Mucosa of gallbladder (tissue), 1 donor: Measurements from ENCODE around the gene HS1BP3. TPM values are rescaled to one million over a fixed set of nuclear protein-coding genes. Genes with fewer than 3 reads are reported as not detected.

Experiments
- DNase-seq: peaks from one replicate; pipeline ENCODE4 v3.0.0-alpha.2; 2020; ENCODE audit warnings: low spot score
- total RNA-seq: library from RNA; stranded (reverse); gene quantifications from one replicate; pipeline ENCODE4 v1.2.1, GENCODE V29; 2021
- donor health status: DM: no; HTN: no; CAD: no.

HS1BP3 gene
- total RNA-seq, 1 donor from 2014 or later, result 50.3 TPM

DNA sequence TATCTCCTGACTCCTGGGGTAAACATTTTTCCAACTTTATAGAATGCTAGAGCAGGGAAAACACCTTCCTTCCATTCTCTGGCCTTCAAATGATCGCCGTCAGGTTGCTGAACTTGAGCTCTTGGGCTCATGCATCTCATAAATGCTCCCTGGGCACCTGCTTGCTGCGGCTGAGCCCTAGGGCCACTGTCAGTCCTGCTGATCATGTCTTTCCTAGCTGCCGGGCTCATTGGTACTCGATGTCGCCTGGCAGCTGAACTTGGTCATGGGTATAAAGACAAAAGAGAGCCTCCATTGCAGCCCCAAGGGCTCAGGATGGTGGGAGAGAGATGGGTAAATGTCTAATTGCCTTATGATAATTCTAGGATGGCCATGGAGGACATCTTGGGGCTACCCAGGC, 80.6 kb downstream of the HS1BP3 start:
- no peak for DNase-seq

- DNase-seq, result no peak
Measured at GRCh38 chr2:20569464-20570223, 81.3 kb downstream of the HS1BP3 start.

GRCh38 chr2:20568501-20569463, 82.1 kb downstream of the HS1BP3 start:
- no peak for DNase-seq

GRCh38 chr2:20567926-20568179, 83.0 kb downstream of the HS1BP3 start:
- DNase-seq, result no peak

Other genes with a start within 250 kb of the HS1BP3 start
- 445 TPM for gene RHOB, start 204.0 kb downstream of the HS1BP3 start, total RNA-seq
- gene GDF7, start 16.0 kb upstream of the HS1BP3 start, total RNA-seq, result 2.5 TPM
- 19.3 TPM for gene LDAH, start 172.0 kb upstream of the HS1BP3 start, total RNA-seq